ENCODE data around the gene NTPCR. TPM values are rescaled to one million over a fixed set of nuclear protein-coding genes. Genes with fewer than 3 reads are reported as not detected.

NTPCR gene
- total RNA-seq, 2 experiments from 2014 or later: 41.7 to 45.0 TPM

Other genes starting within 250 kb of the NTPCR start
- 1 to 10 TPM in 1 of 2 experiments, under 1 TPM in 1; 0.86 to 1.1 TPM for gene MAP10, start 145.2 kb upstream of the NTPCR start, total RNA-seq